ENCODE measurements around the gene GINS3.

GRCh38 chr16:58379736-58380135 lies 12.5 kb upstream of the GINS3 start:
- no peak for TF ChIP-seq CTCF (conservative IDR thresholded peaks at IDR 0.05; ENCODE audit: low read length)
- TF ChIP-seq EZH2phosphoT487 (IDR thresholded peaks at IDR 0.05; ENCODE audit: borderline replicate concordance, low read depth, low read length): no peak
